GM12878 (cell line): ENCODE data around the gene USP2. TPM values are rescaled to one million over a fixed set of nuclear protein-coding genes. Genes with fewer than 3 reads are reported as not detected.

Experiments
- ATAC-seq: fragments of 200-7000 bp; cut with Tn5 transposase; 3 replicates; pipeline ENCODE4 v1.9.1; 2020; ENCODE audit warnings: mild to moderate bottlenecking, moderate library complexity
- BruUV-seq: library from RNA; stranded (reverse); fragments of 400-500 nt; replicated peaks from 2 replicates; lab custom pipeline; 2021; lab: Mats Ljungman, UMichigan
- CTCF ChIA-PET: fragments of 300-600 bp; sonication (Branson Sonifier 250); formaldehyde crosslinking; extraction: SDS; loops from one replicate; lab custom pipeline; 2021; ENCODE audit warnings: inconsistent platforms; lab: Yijun Ruan, JAX
- POLR2A ChIA-PET: fragments of 350-600 bp; formaldehyde crosslinking; extraction: SDS; loops from one replicate; lab custom pipeline; 2021; ENCODE audit warnings: inconsistent platforms; lab: Charles Lee
- RAD21 ChIA-PET: fragments of 300-600 bp; sonication (Branson Sonifier 250); formaldehyde crosslinking; loops from one replicate; lab custom pipeline; 2023; ENCODE audit warnings: antibody characterized with exemption; ENCODE audit not compliant: unreplicated experiment; lab: Charles Lee
- SMC1A ChIA-PET: fragments of 300-600 bp; sonication (Branson Sonifier 250); formaldehyde crosslinking; loops from one replicate; lab custom pipeline; 2023; ENCODE audit not compliant: unreplicated experiment, uncharacterized antibody; lab: Charles Lee
- DNase-seq: peaks from one replicate; pipeline ENCODE4 v3.0.0-alpha.2; 2011; ENCODE audit warnings: low read depth, low spot score
- FAIRE-seq: peaks from 3 replicates; lab custom pipeline; 2011; peaks lifted over from hg19 to GRCh38; lab: Jason Lieb, UNC
- H2AFZ ChIP-seq: 2 replicates; pipeline ENCODE4 v1.6.0; 2011; ENCODE audit warnings: low read depth, low read length, control low read depth; ENCODE audit not compliant: control insufficient read depth
- H3K27ac ChIP-seq: 2 replicates; pipeline ENCODE4 v1.5.1; 2011; ENCODE audit warnings: control low read depth; ENCODE audit not compliant: control insufficient read depth, insufficient read depth
- H3K27me3 ChIP-seq, 2 experiments: replicated peaks in 1 of 2; 2 replicates each; pipeline versions ENCODE4 v1.6.0 to v1.6.1; 2011; ENCODE audit warnings: low read length in 1 of 2; ENCODE audit not compliant: control insufficient read depth in 2 of 2, insufficient read depth in 2 of 2
- H3K36me3 ChIP-seq, 2 experiments: 2 replicates each; pipeline ENCODE4 v1.5.1; 2011; ENCODE audit warnings: low read length in 1 of 2; ENCODE audit not compliant: control insufficient read depth in 2 of 2, insufficient read depth in 2 of 2
- H3K4me1 ChIP-seq: 2 replicates; pipeline ENCODE4 v1.6.1; 2011; ENCODE audit warnings: mild to moderate bottlenecking, low read length, moderate library complexity, mixed read lengths; ENCODE audit not compliant: control insufficient read depth, insufficient read depth
- H3K4me2 ChIP-seq: 2 replicates; pipeline ENCODE4 v1.6.0; 2011; ENCODE audit warnings: control low read depth; ENCODE audit not compliant: control insufficient read depth, insufficient read depth
- H3K4me3 ChIP-seq: fragments of 200-600 bp; sonication (generic); 2 replicates; pipeline ENCODE4 v1.5.1; 2016
- H3K79me2 ChIP-seq: 2 replicates; pipeline ENCODE4 v1.6.0; 2011; ENCODE audit warnings: low read length; ENCODE audit not compliant: control insufficient read depth, insufficient read depth
- H3K9ac ChIP-seq: 2 replicates; pipeline ENCODE4 v1.8.0; 2011; ENCODE audit warnings: low read length, control low read depth, mixed read lengths; ENCODE audit not compliant: control insufficient read depth, insufficient read depth
- H3K9me3 ChIP-seq: replicated peaks from 3 replicates; pipeline ENCODE4 v1.5.1; 2011; ENCODE audit warnings: mild to moderate bottlenecking, low read length; ENCODE audit not compliant: control insufficient read depth, insufficient read depth
- H4K20me1 ChIP-seq: 2 replicates; pipeline ENCODE4 v1.6.0; 2011; ENCODE audit not compliant: control insufficient read depth, insufficient read depth
- ATF2 ChIP-seq: IDR thresholded peaks from 2 replicates; pipeline ENCODE4 v1.6.1; 2012; ENCODE audit warnings: low read length, inconsistent platforms
- FOXK2 ChIP-seq: fragments of 450-650 bp; IDR thresholded peaks from 2 replicates; pipeline ENCODE4 v1.6.1; 2017; ENCODE audit warnings: mild to moderate bottlenecking, moderate library complexity
- MEF2B ChIP-seq: fragments of 450-650 bp; IDR thresholded peaks from 2 replicates; pipeline ENCODE4 v1.6.1; 2018; ENCODE audit warnings: mild to moderate bottlenecking, moderate library complexity; ENCODE audit not compliant: partially characterized antibody, poor library complexity, severe bottlenecking
- NBN ChIP-seq: fragments of 450-650 bp; IDR thresholded peaks from 2 replicates; pipeline ENCODE4 v1.6.1; 2016
- NFYA ChIP-seq: IDR thresholded peaks from 2 replicates; pipeline ENCODE4 v1.6.1; 2011; ENCODE audit warnings: low read depth, mild to moderate bottlenecking, low read length, improper control_type of control experiment, borderline replicate concordance
- POLR2A ChIP-seq: IDR thresholded peaks from 2 replicates; pipeline ENCODE4 v1.6.1; 2011; ENCODE audit warnings: low read depth, mild to moderate bottlenecking, low read length
- POU2F2 ChIP-seq: IDR thresholded peaks from 3 replicates; pipeline ENCODE4 v1.6.1; 2011; ENCODE audit warnings: low read depth, mild to moderate bottlenecking, low read length, borderline replicate concordance
- SIX5 ChIP-seq: IDR thresholded peaks from 2 replicates; pipeline ENCODE4 v1.6.1; 2011; ENCODE audit warnings: mild to moderate bottlenecking, low read depth, low read length, moderate library complexity; ENCODE audit not compliant: severe bottlenecking
- SKIL ChIP-seq: fragments of 450-650 bp; IDR thresholded peaks from 2 replicates; pipeline ENCODE4 v1.6.1; 2017; ENCODE audit warnings: mild to moderate bottlenecking, low read depth, inconsistent platforms; ENCODE audit not compliant: poor library complexity, severe bottlenecking
- SUZ12 ChIP-seq: fragments of 200-600 bp; sonication (generic); IDR thresholded peaks from one replicate; pipeline ENCODE4 v1.6.1; 2018; ENCODE audit warnings: antibody characterized with exemption, mild to moderate bottlenecking; ENCODE audit not compliant: unreplicated experiment
- TCF3 ChIP-seq: IDR thresholded peaks from 2 replicates; pipeline ENCODE4 v1.6.1; 2012; ENCODE audit warnings: low read depth, mild to moderate bottlenecking, low read length, borderline replicate concordance; ENCODE audit not compliant: insufficient read depth
- ZBTB11 ChIP-seq: fragments of 450-650 bp; formaldehyde crosslinking; IDR thresholded peaks from 2 replicates; pipeline ENCODE4 v1.5.0; 2022; ENCODE audit warnings: mild to moderate bottlenecking, missing genetic modification characterization
- WGBS: methylation state at CpG from one replicate; pipeline ENCODE4 v1.1.6; 2016; ENCODE audit warnings: low lambda C conversion rate; ENCODE audit not compliant: insufficient replicate concordance, insufficient coverage; ENCODE audit errors: missing lambda C conversion rate; 5-methylcytosine and 5-hydroxymethylcytosine counted together
- in situ Hi-C: fragments of 300-500 bp; cut with MboI; formaldehyde crosslinking; loops from 9 replicates; pipeline ENCODE4 v1.14.3; 2018; ENCODE audit warnings: mixed read lengths
- intact Hi-C: fragments of 100-400 bp; cut with micrococcal nuclease; formaldehyde crosslinking; loops from one replicate; pipeline ENCODE4 v1.14.2; 2022; ENCODE audit not compliant: unreplicated experiment
- polyA plus RNA-seq, 11 experiments: library from polyadenylated mRNA; depleted of rRNA in 4 of 11; unstranded in 6 of 11; stranded (reverse) in 5 of 11; fragments of >200 nt; fragmentation: Nextera tagmentation in 4 of 11; fragmentation: Illumina TruSeq in 1 of 11; extraction: Ambion mirVana in 4 of 11; extraction: Trizol in 1 of 11; gene quantifications; 1 replicate in 1 of 11; 2 replicates in 10 of 11; pipeline versions ENCODE4 v1.2.1 to v1.2.3, GENCODE V29; 2011 to 2016; ENCODE audit warnings: inconsistent platforms in 2 of 11, missing spikeins in 2 of 11, low read depth in 1 of 11
- total RNA-seq, 4 experiments: library from RNA; depleted of rRNA in 3 of 4; stranded (reverse); fragments of >200 nt in 3 of 4; fragmentation: Illumina TruSeq in 1 of 4; extraction: Trizol in 1 of 4; gene quantifications; 2 replicates each; pipeline versions ENCODE4 v1.2.1 to v1.2.3, GENCODE V29; 2013 to 2021

The USP2 gene
- total and polyA plus RNA-seq, 10 of the 15 experiments (the other 5 are each of a cell fraction or from before 2014, with no cell fraction given) = 0.03 to 0.13 (median 0.06) TPM; not detected in 4

- TF ChIP-seq SKIL (no peak), POLR2A (no peak), SIX5 (no peak), MEF2B (no peak), FOXK2 (no peak), NFYA (no peak)
Observed at GRCh38 chr11:119419834-119420492, 38.5 kb upstream of the USP2 start (continued).

- FAIRE-seq = no peak
- Histone ChIP-seq H2AFZ (no peak overlapping the region), H3K9ac (no peak overlapping the region), H3K4me3 (no peak overlapping the region), H3K4me1 (peaks cover 8% of the 10 kb centered on the region; the same call in 1 of the 2 replicates), H4K20me1 (no peaks in the 10 kb centered on the region), H3K36me3 (no peaks in the 10 kb centered on the region), H3K27ac (no peak overlapping the region), H3K4me2 (no peak overlapping the region), H3K9me3 (peaks cover 2% of the 10 kb centered on the region; the same call in 1 of the 3 replicates), H3K27me3 (peaks cover 0 to 16% of the 10 kb centered on the region in 2 experiments; a peak in 3 of 4 replicates), H3K79me2 (no peaks in the 10 kb centered on the region)
- in situ Hi-C loops = no loop called here
- 6% methylated on average over 5 of the region's 5 CpGs for WGBS
- ChIA-PET CTCF (no interaction called here), RAD21 (no interaction called here), POLR2A (no interaction called here), SMC1A (no interaction called here)
- no peak for ATAC-seq
- DNase-seq = no peak
- no peak for TF ChIP-seq NBN
- no peak for TF ChIP-seq ZBTB11 (CRISPR knock-in tag)
- no peak for TF ChIP-seq TCF3
- no peak for TF ChIP-seq ATF2
- no peak for TF ChIP-seq SUZ12
- TF ChIP-seq POU2F2 = no peak
- intact Hi-C loops = no loop called here
- no TSS peak for BruUV-seq
Observed at GRCh38 chr11:119419246-119419645, 37.8 kb upstream of the USP2 start.
